GM19397 (cell line): ENCODE measurements around the gene PLXNA2.
A peak's percentile ranks its signal among the peaks of the same experiment; 100 is the strongest.

Experiments used
- ATAC-seq: cut with Tn5 transposase; IDR thresholded peaks from one replicate; pipeline ENCODE4 v1.9.1; 2021; ENCODE audit warnings: mild to moderate bottlenecking, moderate library complexity; ENCODE audit not compliant: unreplicated experiment

PLXNA2 gene

DNA sequence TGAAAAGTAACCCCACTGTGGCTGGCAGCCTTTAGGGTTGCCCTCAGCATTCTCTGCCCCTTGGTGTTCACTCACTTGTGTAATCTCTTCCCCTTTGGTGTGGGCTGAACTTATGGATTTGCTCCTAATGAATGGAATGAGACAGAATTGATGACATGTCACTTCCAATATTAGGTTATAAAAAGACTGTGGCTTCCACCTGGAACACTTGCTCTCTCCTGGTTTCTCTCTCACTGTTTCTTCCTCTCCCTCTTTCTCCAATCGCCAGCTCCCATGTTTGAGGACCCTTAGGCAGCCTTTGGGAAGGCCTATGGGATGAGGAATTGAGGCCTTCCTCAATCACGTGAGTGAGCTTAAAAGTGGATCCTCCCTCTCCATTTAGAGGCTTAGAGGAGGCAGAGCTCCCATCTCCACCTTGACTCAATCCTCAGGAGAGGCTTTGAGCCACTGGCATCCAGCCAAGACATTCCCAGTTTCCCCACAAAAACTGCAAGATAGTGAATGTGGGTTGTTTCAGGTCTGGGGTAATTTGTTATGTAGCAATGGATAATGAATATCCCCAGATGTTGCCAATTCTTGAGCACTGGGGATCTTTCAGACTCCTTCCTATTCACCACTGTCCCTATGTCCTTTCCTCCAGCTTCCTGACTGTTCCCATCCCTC is 237.8 kb downstream of the PLXNA2 start:
- ATAC-seq: no peak

DNA sequence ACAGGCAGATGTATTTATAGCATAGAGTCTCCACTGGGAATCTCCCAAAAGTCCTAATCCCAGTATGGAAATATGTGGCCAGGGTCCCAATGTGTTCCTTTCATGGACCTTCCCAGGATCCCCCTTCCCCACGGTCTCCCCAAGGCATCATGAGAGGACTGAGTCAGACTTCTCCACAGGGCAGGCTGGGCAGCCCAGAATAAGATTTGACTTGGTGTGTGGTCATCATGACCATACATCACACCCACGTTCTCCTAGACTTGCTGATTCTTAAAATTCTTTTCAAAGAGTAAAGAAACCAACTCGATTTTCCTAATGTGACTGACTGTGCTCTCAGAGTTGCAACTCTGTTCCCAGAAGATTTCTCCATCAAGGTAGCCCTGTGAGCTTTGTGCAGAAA is 239.3 kb downstream of the PLXNA2 start:
- no peak for ATAC-seq

DNA sequence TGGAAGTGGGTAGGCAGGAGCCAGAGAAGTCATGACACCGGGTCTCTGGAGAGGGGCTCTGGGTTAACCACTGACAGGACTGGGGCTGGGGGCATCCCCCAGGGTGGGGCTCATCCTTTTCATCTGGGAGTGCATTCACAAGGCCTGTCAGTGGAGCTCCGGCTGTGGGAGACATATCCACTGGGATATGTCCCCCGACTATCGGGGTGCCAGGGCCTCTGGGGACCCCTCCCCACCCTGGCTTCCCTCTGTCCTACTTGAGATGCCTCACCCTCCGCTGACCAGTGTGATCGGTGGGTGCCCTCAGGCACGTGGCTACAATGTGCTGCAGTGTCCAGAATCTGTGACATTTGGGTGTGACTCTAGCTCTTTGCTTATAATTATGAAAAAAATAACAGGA is 240.9 kb downstream of the PLXNA2 start:
- no peak for ATAC-seq

DNA sequence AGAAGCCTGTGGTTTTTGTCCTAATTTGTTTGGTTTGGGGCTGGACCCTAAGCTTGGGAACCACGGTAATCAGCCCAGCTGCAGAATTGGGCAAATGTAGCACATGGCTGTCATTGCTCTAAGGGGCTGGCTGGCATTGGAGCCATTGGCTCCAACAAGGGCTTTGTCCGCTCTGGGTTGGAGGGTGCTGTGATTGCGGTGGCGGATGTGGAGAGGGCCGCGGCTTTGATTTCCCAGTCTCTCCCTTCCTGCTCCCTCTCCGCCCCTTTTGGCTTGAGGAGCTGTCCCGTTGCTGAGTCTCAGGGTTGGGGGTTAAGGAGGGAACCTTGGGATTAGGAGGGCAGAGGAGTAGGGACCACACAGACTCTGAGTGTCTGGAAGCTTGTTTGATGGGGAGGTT is 241.5 kb downstream of the PLXNA2 start:
- ATAC-seq: no peak

DNA sequence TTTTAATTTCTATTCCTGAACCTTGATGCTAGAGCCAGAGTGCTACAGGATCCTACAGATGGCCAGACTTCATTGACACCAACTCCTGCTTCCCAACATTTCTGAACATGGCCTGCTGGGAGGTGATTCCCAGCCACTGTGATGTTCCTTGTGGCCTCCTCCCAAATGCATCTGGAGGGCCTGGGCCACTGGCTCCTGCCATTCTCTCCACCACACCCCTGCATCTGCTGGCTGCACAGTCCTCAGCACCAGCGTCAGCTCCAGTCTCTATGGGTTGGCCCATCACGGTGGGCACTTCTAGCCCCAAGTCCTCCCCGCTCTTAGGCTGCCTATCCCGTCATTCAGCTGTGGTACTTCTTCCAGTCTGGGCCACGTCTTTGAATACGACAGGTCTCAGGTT is 242.1 kb downstream of the PLXNA2 start:
- ATAC-seq: no peak

DNA sequence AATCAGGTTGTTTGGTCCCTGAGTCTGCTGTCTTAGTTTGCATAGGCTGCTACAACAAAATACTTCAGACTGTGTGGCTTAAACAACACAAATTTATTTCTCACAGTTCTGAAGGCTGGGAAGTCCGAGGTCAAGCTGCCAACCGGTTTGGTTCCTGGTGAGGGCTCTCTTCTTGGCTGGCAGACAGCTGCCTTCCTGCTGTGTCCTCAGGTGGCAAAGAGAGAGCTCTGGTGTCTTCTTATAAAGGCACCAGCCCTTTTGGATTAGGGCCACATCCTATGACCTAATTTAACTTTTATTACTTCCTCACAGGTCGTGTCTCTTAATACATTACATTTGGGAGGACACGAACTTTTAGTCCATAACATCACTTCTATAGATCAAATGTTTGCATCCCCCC is 243.7 kb downstream of the PLXNA2 start:
- no peak for ATAC-seq

DNA sequence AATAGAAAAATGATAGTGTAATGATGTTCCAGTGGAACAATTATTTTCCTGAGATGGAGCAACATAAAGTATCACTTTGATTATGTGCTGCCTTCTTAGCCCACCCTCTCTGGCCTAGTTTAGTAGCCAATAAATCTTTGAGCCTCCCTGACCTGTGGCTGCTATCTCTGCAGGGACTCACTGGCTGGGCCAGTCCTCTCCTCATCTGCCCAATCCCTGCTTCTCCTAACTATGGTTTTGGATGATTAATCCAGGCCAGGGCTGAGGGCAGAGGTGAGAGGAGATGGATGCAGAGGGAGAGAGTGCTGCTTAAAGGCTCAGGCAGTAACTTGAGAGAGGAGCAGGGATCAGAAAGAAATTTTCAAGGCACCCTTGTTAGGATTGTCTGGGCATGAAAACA is 244.2 kb downstream of the PLXNA2 start:
- no peak for ATAC-seq

DNA sequence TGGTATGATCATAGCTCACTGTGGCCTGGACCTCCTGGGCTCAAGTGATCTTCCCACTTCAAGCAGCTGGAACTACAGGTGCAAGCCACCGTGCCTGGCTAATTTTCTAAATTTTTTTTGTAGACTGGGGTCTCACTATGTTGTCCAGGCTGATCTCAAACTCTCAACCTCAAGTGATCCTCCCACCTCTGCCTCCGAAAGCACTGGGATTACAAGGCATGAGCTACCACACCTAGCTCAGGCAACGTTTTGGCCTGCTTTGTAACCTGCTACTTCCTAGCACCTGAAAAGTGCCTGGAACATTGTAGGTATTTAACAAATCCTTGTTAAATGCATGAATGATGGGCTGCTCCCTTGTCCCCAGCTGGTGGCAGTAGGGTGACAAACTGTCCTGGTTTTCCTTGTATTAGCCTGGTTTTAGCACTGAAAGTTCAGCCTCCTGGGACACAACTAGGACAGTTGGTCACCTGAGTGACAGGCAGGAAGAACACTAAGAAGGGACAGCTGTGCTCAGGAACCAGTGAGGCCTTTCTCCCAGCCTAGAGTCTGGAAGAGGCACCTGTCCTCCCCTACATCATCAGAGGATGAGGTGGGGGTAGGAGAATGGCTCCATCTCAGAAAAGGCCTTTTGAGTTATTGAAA is 244.8 kb downstream of the PLXNA2 start:
- no peak for ATAC-seq

DNA sequence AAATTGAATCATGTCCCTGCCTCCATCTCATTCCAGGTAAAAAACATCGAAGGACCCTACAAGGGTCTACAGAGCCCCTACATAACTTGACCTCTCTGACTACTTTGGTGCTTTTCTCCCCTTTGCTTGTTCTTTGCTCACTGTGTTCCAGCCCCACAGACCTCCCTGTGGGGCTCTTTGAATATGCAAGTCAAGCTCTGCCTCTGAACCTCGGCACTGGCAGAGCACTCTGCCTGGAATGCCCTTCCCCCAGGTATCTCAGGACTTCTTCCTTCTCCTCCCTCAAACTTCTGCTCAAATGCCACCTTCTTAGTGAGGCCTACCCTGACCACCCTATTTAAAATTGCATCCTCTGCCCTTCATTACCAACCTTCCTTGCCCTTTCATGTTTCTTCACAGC is 245.5 kb downstream of the PLXNA2 start:
- no peak for ATAC-seq

DNA sequence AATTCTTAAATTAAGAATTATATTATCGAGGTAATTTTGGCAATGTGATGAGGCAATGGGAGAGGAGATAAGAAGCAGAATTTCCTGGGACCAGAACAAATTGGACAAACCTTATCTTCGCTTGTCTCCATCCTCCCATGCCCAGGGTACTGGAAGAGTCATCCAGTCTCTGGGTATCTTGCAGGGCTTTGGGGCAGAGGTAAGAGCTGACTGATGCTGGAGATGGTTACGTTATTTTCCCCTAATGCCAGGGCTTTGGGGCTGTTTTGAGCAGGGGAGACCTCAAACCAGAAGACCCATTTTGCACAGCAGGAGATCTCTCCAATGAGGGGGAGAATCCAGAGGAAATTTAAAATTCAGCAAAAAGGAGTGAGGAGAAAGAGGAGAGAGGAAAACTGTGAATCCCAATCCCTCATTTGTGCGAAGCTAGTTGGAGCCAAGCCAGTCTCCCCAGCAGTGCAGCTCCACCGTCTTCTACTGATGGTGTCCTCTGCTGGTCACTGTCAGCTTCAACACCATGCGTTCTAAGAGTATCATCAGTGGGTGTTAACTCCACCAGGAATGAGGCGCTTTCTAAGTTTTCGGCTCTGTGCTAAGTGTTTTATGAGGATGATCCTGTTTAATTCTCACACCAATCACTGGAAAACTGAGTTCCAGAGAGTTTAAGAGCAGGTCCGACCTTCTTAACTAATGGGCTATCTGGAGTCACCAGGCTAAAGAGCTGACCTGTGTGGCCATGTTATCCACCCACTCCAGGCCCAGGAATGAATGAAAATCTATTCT is 246.5 kb downstream of the PLXNA2 start:
- ATAC-seq: peak; percentile 81

DNA sequence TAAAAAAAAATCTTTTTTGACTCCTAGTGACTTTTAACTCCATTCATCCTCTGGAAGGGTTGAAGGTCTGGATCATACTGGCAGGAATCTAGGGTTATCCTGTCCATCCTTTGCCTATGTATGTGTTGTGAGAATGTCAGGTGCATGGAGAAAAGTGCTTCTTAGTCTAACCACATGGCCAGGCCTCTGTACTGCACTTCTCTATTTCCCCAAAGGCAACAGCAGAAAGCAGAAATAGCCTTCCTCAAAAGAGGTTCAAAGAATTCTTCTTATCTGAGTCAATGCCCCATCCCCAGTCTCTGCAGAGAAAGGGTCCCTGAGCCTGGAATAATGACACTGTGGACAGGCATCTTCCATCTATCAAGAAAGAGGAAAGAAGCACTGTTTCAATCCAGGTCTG is 247.5 kb downstream of the PLXNA2 start:
- no peak for ATAC-seq

DNA sequence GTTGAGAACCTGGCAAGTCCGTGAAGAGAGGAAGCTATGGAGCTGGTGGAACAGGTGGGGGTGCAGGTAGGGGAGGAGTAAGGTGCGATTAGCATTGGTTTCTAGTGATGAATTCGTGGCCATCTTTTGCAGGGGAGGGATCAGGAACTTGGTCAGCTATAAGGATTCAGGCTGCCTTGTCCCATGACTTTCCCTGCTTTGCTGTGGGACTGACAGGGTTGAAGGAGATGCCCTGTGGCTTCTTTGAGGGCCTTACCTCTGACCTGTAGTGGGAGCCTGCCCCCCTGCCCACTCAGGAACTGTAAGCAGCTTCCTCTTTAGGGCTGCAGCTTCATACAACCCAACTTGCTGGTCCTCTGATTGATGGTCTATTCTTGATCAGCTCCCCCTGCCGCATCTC is 248.6 kb downstream of the PLXNA2 start:
- no peak for ATAC-seq

DNA sequence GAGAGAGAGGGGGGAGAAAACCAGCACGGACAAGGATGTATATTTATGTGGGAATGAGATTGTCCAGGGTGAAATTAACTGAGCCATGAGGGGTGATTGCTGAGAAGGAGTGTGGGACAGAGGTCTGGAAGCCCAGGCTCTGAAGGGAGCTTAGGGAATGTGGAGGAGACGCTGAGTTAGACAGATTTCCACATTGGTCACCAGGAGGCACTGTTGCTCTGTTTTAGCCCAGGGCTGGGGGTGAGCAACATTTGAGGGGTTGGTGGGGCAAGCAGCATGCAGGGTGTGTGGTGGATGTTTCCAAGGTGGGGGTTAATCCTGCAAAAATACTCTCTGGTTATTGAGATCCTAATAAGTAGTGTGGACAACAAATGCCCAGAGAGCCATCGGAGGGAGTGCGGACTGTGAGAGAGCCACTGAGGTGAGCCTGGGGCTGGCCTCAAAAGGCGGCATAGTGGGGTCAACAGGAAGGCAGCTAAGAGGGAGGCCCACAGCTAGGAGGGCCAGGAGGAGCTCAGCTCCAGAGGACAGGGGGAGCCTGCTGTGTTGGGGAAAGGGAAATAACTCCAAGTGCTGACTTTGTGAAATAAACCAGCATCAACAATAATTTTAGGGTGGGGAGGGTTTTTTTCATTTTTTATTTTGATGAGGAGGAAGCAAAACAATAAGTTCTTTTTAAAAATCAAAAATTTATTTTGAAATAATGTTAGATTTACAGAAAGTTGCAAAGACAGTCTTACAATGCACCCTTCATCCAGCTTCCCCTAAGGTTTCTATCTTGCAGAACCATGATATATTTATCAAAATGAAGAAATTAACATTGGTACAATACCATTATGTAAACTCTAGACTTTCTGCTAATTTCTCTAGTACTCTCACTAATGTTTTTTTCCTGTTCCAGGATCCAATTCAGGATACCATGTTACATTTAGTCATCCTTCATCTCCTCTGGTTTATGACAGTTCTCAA is 250.4 kb downstream of the PLXNA2 start:
- ATAC-seq: no peak

DNA sequence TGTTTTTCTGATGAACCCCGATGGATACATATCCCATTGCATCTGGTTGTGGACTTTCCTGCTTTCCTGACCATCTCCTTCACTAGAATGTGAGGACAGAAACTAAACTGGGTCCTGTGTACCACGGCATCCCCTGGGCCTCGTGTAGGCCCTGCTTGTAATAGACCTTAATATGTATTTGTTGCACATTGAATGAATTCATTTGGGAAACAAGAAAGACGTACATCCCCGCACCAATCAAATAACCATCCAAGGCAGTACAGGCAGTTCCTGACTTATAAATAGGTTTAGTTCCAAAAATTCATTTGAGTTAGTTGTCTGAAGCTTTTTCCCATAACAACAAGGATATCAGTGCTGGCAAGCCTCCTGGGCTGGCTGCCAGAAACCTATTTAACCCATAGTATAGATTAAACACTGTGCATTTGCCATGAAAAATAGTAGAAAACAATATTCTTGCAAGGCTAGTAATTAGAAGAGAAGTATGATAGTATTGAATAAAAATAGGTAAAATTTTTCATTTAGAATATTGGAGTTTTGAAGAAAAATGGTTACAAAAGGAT is 251.4 kb downstream of the PLXNA2 start:
- no peak for ATAC-seq

DNA sequence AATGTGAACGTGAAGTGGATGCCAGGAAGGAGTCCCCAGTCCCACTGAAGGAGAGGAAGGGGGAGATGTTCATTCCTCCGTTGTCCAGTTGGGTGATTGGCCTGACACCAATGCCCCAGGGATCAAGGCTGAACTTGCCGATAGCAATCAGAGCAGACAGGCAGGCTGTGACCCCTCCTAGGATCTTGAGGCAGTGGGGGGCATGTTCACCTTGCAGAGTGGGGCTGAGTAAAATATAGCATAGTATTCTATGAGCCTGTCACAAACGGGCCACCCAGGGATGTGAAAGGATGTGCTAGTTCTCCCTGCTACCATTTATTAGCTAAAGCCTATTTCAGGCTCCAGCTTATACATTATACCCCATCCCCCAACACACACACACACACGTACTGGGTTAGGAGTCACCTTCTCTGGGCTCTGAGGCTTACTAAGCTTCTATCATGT is 252.6 kb downstream of the PLXNA2 start:
- no peak for ATAC-seq

DNA sequence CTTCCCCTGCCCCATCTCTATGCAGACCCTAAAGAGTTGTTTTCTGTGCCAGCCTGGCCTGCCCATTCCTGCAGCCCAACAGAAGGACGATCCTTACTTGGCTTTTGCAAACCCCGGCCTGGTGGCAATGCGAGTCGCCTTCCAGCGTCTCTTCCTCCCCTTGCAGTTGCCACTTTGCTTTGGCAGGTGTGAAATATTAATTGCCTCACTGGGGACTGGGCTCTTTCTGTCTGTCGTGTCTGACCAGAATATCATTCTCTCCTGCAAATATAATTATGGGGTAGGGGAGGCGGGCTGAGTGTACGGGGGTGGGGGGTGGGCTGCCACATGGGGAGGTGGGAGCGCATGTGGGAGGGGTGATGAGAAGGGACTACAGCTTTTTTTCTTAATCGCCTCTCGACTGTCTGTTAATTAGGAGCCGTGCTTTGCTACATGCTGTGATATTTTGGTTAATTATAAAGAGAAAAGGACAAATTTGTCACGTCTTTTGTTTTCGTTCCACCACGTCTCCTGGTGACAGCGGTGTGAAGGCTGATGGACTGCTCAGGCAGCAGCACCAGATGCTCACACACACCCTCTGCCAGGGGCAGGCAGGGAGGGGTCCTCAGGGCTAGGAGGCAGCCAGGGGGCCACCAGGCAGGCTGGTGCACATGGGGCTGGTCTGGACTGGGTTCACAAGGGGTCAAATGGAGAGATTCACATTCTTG is 253.2 kb downstream of the PLXNA2 start:
- ATAC-seq: no peak

DNA sequence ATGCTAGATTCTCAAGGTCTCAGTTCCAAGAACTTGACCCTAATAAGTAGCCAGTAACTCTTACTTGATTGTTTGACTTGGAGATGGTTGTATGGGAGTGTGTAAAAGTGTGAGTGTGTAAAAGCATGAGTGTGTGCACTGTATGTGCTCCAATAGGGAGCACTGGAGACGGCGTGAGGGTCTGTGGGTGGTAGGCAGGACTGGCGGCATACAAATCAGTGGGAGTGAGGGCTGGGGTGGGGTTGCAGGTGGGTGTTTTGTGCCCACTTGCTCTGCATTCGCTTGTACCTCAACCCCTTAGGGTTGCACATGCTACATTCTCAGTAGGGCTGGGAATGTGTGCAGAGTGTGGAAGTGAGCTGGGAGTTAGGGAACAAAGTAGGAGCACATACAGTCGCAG is 253.7 kb downstream of the PLXNA2 start:
- no peak for ATAC-seq

DNA sequence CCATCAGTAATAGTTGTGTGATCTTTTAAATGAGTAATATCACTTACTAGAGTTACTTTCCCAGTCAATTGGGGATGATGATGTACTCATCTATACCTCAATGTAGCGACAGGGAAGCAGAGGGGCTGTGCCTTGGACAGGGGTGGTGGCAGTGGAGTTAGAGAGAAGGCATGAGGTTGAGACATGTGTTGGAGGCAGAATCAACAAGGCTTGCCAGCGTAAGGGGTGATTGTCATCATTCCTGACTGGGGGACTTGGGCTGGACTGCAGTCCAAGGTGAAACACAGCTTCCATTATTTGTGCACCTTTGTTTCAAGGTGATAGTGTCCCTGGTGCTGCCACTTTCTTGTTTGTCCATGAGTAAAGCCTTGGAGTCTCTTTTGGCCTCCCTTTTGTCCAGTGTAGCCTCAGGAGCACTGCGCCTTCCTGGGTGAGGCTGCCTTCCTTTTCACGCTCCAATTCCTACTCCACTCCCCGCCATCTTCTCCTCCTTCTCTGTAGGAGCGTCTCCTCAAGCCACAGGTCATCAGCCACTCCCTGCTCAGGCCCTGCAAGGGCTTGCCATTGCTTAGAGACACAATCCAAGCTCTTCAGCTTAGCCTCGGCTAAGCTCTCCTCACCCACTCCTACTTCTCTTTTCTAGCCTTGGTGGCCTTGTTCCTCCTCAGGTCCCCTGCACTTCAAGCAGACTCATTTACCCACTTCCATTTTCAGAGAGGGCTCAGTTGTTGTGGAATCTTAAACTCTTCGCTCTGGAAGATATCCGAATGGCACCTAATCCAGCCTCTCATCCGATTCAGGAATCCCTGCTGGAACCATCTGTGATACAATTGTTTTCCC is 255.6 kb downstream of the PLXNA2 start:
- ATAC-seq: no peak

DNA sequence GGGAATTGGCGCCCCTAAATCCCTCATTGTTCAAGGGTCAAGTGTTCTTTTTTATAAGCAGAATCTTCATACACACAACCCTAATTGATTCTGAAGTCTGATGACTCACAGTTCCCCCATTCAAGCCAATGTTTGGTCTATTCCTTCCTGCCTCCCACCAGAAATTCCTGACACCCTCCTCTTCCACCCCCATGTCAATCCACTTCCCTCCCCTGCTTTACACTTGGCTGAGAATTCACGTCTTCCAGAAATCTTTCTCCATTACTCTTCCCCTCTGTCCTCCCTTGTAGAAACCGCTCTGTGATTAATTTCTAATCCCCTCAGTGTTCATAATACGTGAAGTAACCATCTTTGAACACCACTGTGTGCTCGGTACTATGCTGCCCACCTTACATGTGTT is 257.0 kb downstream of the PLXNA2 start:
- ATAC-seq: no peak
